ENCODE results near the gene PLXNB2. TPM values are rescaled to one million over a fixed set of nuclear protein-coding genes. Genes with fewer than 3 reads are reported as not detected.
A peak's percentile ranks its signal among the peaks of the same experiment; 100 is the strongest.
"Not testable (repeated sequence)": the region's sequence is repeated elsewhere in the genome, so short reads cannot be mapped to it uniquely, and the experiment has no call there.

Gene PLXNB2
- total RNA-seq, 3 donors from 2014 or later = 232 to 318 (median 250) TPM

- no peaks in the 10 kb centered on the region for H3K9me3 ChIP-seq
- H3K4me1 ChIP-seq (ENCODE audit: low read depth) = peaks cover 9% of the 10 kb centered on the region
- ATAC-seq (no peak), DNase-seq (no peak)
- TF ChIP-seq CTCF (IDR thresholded peaks at IDR 0.05) = no peak
- intact Hi-C loops (cut with DNase I, micrococcal nuclease) = loop anchor here in 1 of 2 donors (5.0 kb wide), 1 partner anchor 88 kb away; the partner anchor contains the start of gene HDAC10
- H3K36me3 ChIP-seq (ENCODE audit: low read depth) = no peaks in the 10 kb centered on the region
- H3K4me3 ChIP-seq = no peak overlapping the region
These were observed 32.8 kb upstream of the PLXNB2 start for GRCh38 chr22:50339945-50340879.

GRCh38 chr22:50338860-50339462 lies 31.5 kb upstream of the PLXNB2 start:
- no peak for ATAC-seq

GRCh38 chr22:50338042-50338573 lies 30.7 kb upstream of the PLXNB2 start:
- TF ChIP-seq CTCF (IDR thresholded peaks at IDR 0.05) = no peak
- H3K36me3 ChIP-seq (ENCODE audit: low read depth) = no peaks in the 10 kb centered on the region
- H3K4me1 ChIP-seq (ENCODE audit: low read depth) = peaks cover 9% of the 10 kb centered on the region
- ATAC-seq (no peak), DNase-seq (no peak)
- no peaks in the 10 kb centered on the region for H3K9me3 ChIP-seq
- H3K4me3 ChIP-seq = no peak overlapping the region
- intact Hi-C loops (cut with DNase I, micrococcal nuclease) = no loop called here

More at GRCh38 chr22:50338860-50339462, 31.5 kb upstream of the PLXNB2 start:
- no peaks in the 10 kb centered on the region for H3K36me3 ChIP-seq (ENCODE audit: low read depth)
- TF ChIP-seq CTCF (IDR thresholded peaks at IDR 0.05) = no peak
- DNase-seq = no peak
- H3K4me3 ChIP-seq = no peak overlapping the region
- intact Hi-C loops (cut with DNase I, micrococcal nuclease) = no loop called here
- H3K4me1 ChIP-seq (ENCODE audit: low read depth) = peaks cover 9% of the 10 kb centered on the region
- H3K9me3 ChIP-seq = no peaks in the 10 kb centered on the region

GRCh38 chr22:50337262-50338041 lies 30.0 kb upstream of the PLXNB2 start:
- ATAC-seq (no peak), DNase-seq (no peak)
- H3K9me3 ChIP-seq = no peaks in the 10 kb centered on the region
- peaks cover 6% of the 10 kb centered on the region for H3K4me1 ChIP-seq (ENCODE audit: low read depth)
- no peak for TF ChIP-seq CTCF (IDR thresholded peaks at IDR 0.05)
- intact Hi-C loops (cut with DNase I, micrococcal nuclease) = no loop called here
- no peak overlapping the region for H3K4me3 ChIP-seq
- H3K36me3 ChIP-seq (ENCODE audit: low read depth) = no peaks in the 10 kb centered on the region

GRCh38 chr22:50334433-50334832 lies 27.0 kb upstream of the PLXNB2 start:
- H3K36me3 ChIP-seq (ENCODE audit: low read depth); DNase-seq; H3K4me1 ChIP-seq (ENCODE audit: low read depth); intact Hi-C loops (cut with DNase I, micrococcal nuclease); H3K4me3 ChIP-seq; H3K9me3 ChIP-seq: not testable (repeated sequence)
- ATAC-seq = peak; percentile 20

Data from mucosa of descending colon (tissue), 3 donors.